GM19372 (cell line): ENCODE data around the gene RAB12.
A peak's percentile ranks its signal among the peaks of the same experiment; 100 is the strongest.
"Not testable (repeated sequence)": the region's sequence is repeated elsewhere in the genome, so short reads cannot be mapped to it uniquely, and the experiment has no call there.

Source experiments
- ATAC-seq: cut with Tn5 transposase; IDR thresholded peaks from one replicate; pipeline ENCODE4 v1.9.1; 2021; ENCODE audit warnings: mild to moderate bottlenecking, low read depth, moderate library complexity; ENCODE audit not compliant: unreplicated experiment

Gene RAB12

DNA sequence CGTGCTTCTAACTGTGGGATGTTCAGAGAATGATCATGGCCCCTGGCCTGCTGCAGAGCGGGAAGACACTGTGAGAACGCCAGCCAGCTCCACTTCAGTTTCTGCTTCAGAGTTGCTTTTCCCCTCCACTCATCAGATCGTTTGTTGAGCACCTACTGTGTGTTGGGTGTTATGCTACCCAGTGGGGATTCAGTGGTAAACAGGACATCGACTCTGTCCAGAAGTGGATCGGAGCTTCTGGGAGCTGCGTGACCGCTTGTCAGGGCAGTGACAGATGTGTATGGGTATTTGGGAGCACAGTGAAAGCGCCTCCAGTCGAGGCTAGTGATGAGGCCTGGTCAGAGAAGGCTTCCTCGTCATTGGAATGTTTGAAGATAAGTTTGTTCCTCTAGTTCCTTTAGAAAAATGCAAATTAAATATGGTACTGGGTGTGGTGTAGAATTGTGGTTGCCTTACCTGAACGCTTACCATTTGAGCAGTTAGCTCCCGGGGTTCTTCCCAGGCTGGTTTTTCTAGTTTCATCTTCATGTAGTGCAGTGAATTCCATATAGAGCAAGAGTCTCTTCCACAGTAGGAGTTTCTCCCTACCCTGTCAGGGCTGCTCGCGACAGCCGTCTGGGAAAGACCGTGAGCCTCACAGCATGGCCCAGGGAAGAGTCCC is 2.8 kb downstream of the RAB12 start:
- no peak for ATAC-seq

DNA sequence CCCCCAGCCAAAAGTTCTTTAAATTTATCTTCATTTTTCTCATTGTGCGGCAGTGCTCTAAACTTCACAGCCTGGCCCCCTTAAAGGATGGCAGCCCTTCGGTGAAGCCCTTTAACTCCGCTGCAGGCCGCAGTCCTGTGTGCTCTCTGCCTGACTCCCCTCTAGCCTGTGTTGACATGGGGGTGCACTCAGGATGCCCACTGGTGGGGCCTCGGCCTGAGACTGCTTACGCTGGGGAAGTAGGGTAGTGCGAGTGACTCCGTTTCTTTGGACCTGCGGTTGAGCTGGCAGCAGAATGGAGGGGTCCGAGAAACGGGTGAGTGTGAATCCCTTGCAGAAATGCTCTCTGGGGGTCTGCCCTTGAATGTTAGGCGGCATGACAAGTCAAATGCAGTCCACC is 5.6 kb downstream of the RAB12 start:
- no peak for ATAC-seq

DNA sequence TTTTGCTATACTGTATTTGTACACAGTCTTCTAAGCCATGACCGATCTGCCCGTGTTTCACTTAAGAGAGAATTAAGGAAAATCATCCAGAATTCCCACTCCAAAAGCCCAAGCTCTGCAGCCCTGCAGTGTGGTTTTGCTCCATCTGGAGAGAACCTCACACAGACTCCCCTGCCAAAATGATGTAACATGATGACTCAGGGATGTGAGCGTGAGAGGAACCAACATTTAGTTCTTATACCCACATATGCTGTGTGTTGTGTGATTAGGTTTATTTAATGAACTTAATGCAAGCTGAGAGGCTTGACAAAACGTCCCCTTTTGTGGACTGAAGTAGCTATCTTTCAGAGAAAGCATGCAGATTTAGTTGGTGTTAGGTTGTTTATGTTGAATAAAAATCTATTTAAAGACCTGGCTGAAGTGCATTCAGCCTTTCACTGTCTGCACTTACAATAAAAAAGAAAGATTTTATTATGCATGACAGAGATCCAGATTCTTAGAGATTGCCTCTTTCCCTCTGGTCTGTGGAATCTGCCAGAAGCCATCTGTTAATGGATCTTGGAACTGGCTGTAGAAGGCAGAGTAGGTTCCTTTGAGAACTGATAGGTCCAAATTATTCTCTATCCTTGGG is 6.3 kb downstream of the RAB12 start:
- ATAC-seq = no peak

DNA sequence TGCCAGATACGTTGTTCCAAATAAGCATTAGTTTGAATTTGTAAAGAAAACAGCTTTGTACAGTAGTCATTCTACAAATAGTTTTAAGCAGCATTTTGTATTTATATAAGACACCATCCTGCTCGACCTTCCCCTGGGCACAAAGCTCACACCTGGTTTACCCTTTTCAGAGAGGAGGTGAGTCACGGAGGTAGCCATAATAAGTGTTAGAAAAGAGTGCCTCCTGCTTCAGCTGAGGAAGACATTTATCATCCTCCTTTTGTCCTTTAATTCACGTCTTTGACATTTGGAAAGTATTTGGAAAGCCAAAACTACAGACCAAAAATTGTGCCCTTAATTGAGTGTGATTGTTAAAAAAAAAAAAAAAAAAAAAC is 6.8 kb downstream of the RAB12 start:
- ATAC-seq = no peak

DNA sequence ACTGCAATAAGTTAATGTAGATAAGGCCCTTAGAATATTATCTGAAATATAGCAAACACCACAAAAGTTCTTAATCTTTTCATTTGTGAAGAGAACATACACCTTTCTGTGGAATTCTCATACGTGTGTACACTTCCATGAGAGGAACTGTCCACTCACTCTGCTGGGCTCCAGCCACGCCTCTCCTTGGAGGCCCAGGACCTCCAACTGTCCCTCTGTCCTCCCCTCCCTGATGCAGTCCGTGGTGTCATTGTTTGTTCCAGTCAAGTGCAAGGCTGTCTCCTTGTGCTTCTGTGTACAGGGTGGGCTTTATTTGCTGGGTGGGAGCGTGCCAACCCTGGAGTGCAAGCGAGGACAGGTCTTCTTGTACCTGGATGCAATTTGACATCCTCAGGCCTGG is 8.7 kb downstream of the RAB12 start:
- no peak for ATAC-seq

DNA sequence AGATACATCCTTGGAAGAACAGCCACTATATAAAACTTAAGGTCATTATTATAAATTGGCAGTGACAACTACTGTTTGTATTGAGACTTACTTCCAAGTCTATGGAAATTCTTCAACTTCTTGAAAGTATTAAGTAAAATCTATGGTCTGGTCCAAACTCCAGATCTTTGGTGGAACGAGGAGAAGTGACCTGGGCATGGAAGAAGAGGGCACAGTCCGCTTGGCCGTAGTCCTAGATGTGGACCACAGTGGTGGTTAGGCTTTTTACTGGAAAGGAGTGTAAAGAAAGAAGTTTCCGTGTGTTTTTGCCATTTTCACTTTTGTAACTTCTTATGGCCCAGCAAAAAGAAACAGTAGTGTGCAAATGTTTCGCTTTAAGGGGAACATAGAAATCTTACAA is 9.8 kb downstream of the RAB12 start:
- no peak for ATAC-seq

DNA sequence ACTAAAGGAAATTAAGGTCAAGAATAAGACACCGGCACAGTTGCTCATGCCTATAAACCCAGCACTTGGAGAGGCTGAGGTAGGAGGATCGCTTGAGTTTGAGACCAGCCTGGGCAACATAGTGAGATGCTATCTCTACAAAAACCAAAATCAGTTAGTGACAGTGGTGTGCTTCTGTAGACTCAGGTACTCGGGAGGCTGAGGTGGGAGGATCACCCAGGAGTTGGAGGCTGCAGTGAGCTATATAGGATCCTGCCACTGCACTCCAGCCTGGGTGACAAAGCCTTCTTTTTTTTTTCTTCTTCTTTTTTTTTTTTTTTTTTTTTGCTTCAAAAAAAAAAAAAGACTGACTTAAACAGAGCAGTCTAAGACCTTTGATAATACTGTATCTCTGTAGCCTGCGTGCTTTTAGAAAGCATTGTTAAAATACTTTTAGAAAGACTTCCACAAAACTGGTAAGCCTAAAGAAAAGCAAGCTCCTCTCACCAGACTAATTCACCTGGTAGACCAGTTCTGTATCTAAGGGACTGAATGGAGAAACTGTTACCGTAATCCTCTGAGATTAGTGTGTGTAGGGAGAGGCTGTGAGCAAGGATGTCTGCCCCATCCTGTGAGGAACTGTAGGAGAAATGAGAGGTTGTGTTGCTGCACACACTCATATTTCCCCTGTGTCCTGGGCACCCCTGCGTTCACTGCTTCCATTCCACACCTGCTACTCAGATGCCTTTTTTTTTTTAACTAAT is 10.8 kb downstream of the RAB12 start:
- no peak for ATAC-seq

DNA sequence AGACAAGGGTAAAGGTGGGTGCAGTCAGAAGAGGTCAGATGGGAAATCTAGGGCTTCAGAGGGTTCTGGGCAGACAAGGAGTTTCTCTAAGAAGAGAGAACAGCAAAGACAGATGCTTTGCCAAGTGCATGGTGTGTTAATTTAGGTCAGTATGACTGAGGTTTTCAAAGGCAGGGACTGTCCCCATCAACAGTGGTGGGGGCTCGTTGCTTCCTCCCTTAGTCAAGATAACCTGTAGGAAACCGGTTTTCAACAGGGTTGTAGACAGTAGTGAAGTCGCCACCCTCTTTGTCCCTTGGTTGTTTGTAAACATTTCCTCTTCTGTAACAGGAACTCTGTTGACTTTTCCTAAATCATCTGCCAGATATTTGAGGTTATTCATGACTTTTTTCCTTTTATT is 11.6 kb downstream of the RAB12 start:
- no peak for ATAC-seq

DNA sequence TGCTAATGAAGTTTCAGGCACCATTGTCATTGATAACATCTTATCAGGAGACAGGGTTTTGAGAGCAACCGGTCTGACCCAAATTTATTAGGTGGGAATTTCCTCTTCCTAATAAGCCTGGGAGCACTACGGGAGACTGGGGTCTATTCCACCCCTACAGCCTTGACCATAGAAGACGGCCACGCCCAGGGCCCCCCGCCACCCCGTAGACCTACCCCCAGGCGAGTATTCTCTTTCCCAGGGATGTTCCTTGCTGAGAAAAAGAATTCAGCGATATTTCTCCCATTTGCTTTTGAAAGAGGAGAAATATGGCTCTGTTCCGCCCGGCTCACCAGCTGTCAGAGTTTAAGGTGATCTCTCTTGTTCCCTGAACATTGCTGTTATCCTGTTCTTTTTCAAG is 13.4 kb downstream of the RAB12 start:
- ATAC-seq = not testable (repeated sequence)

DNA sequence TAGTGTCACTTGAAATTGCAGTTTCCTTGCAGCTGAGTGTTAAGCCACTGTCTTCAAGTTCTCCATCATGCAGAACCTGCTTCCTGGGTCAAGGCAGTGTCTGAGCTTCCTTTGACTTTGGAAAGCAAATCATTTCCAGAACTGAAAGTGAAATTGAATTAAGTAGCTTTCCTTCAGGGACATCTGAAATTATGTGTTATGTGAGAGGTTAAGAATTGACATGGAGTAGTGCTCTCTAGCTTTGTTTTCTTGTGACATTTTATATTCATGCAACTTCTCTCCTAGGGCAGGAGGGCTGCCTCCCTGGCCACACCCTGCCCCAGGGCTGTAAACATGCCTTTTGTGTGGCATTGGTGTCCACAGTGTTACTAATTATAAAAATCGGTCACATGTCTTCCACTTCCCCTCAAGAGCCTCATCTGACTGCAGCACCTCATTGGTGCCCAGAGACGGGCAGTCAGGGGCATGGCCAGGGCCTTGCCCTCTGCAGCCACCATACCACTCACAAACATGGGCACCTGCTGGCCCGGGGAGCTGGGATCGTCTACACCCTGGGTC is 14.4 kb downstream of the RAB12 start:
- peak; percentile 60 for ATAC-seq

DNA sequence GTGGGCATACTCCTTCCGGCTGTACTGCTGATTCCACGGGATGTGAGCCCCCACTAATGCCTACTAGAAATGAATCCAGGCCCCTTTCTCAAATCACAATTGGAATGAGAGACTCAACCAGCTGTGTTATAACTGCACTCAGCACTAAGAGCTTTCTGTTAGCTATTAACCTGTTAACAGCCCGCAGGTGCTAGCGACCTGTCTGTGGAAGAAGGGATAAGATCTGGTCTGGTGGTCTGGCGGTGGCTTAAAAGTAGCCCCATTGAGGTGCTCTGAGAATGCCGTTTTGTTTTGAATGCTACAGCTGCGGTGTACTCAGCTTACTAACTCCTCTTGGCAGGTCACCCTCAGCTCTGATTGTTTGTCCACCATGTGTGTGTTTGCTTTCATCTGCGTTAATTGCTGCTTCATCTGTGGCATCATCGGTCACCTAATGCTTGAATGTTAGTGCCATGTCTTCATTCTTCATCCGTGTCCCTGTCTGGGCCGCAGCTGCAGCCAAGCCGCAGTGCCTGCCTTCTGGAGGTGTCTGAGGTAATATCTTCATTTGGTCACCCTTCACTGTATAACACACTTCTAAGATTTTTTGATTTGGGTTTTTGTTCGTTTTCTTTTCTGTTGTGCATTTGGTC is 16.3 kb downstream of the RAB12 start:
- no peak for ATAC-seq

DNA sequence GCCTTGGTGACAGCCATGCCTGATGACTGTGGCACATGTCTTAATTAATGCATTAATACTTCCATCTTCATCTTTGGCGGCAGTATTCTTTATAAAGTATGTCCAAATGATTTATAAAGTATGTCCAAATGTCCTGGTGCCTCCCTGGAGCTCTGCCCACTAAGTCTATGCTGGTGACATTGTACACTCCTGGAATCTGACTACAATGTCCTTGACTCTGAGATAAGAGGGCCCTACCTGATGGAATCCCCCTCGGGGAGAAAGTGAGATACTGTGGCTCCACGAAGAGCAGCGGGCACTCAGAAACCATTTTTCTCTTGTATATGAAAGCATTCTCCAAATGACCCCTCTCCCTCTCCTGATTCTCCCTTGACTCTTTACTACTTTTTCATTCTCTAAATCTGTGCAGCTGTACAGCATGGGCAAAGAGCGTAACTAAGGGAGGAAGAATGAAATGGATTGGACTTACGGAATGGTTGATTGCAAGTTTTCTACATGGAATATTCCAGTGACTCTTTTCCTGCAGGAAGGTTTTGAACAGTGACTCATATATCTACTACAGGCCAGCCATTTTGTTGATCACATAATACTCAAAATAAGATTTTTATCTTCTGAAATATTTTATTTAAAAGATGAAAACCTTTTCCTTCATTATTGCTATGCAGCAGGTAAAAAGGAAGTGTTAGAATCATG is 17.3 kb downstream of the RAB12 start:
- no peak for ATAC-seq

DNA sequence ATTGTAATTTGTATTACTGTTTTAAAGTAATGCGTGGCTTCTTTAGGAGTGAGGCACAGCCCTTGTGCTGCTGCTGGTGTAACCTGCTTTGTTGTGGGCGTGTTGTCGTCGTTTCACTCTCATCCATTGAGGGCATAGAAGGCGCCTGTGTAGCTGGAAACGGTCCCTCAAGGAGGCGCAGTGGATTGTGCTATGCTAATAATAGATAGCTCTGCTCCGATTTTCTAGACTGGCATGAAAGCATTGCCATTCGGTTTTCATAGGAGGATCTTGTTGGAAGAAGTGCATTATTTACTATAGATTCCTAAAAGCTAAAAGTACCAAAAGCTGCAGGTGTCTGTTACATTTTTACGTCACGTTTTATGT is 17.9 kb downstream of the RAB12 start:
- ATAC-seq = no peak

DNA sequence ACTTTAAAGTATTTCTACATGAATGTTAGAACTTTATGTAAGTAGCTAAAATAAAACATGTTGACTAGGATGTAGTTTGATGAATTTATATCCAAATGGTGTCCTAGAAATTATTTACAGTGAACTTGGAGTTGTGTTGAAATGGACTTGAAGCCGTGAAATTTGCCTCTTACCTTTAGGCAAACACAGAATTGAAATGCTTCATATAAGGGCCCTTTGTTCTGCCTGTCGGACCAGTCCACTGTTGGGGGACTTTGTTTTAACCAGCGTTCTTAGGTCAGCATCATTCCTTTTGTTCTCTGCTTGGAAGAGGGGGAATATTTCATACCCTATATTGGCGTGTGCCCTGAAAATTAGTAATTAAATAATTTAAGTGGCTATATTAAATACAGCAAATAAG is 18.3 kb downstream of the RAB12 start:
- ATAC-seq = no peak

DNA sequence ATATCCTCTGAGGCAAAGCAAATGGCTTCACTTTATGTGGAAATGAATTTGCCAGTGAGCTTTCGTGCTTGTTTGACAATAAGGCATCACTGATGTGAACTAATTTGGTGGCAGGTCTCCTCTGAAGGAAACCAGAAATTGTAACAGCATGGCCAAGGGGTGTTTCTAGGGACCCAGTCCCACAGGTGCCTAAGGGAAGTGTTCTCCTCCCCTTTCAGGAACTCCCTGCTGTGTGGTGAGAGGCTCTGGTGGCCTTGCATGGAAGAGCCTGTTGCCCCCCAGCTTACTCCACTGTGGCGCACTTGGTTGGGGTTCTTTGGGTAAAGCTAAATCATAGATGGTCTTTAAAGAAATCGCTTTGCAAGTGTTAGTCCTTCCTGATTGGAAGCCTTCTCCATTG is 20.4 kb downstream of the RAB12 start:
- no peak for ATAC-seq

DNA sequence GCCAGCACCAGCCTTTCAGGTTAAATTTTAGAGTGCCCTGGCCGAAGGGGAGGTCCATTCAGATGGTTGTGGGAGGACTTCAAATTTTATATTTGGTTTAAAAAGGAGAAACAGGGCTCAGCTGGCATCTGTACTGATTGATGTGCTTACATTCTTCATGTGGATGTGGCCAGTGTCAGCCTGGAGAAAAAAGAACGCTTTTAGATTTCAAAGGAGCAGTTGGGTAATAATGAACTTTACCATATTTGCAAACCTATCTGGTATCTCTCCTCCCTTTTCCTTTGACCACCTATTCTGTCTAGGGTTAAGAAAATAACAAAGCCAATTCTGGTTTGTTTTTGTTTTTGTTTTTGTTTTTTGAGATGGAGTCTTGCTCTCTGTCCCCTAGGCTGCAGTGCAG is 21.3 kb downstream of the RAB12 start:
- ATAC-seq = no peak

DNA sequence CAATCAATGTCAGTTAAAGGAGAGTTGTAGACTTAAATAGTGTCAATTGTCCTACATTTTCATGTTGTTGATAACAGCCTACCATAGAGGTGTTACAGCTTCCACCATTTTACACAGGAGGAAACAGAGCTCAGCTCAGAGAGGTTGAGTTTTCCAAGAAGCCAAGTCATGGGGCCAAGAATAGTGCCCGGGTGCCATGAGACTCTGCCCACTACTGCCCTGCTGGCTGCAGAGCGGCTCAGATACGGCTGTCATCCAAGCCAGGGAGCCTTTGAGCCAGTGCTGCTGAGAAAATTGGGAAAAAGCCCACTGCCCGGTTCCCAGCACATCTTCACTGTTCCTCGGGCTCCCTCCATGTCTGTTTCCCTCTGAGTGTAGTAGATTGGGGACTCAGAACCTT is 22.0 kb downstream of the RAB12 start:
- ATAC-seq = no peak

DNA sequence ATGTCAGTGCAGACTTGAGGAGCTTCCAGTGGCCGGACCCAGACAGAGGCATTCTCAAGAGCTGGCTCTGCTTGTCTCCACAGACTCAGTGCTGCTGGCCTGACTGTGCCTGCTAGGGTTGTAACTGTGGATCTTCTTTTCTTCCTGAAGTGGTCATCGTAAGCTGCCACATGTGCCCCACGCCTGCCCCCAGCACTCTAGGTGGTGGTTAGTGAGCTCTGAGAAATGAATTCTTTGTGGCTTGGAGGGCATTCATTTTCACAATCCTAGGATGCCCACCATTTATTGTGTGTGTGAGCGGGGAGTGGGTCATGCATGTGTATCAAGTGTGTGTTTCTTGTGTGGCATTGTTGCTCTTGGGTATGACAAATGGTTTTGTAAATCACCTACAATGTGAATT is 23.1 kb downstream of the RAB12 start:
- no peak for ATAC-seq

DNA sequence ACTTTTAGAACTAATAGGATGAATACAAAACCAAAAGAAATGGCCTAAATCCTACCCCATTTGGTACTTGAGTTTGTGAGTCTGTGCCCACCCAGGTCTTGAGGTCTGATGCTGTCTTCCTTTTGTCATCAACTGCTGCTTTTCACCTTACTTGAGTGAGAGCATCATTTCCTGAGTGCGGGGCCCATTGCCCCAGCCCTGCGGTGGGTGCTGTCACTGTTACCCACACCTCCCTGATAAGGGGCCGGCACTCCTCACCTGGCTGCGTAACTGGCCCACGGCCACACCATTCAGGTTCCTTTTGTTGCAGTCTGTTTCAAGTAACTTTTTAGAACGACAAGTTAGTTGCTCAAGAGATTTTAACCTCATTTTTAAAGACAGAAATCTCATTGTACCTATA is 25.3 kb downstream of the RAB12 start:
- no peak for ATAC-seq

DNA sequence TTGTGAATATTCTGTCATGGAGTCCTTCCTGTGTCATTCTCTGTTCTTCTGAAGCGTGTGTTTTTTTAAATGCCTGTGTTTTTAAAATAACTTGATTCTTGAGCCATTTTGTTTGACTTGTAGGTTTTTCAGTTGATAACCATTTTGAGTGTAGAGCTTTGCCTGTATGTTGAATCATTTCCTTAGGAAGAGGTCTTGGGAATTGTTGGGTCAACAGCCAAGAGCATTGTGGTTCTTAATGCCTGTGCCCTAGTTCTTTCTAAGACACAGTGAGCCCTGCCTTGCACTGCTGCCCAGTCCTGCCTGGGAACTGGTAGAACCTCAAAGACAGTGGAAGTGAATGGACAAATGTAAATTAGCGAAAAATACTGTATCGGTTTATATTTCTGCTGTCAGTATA is 25.9 kb downstream of the RAB12 start:
- no peak for ATAC-seq

DNA sequence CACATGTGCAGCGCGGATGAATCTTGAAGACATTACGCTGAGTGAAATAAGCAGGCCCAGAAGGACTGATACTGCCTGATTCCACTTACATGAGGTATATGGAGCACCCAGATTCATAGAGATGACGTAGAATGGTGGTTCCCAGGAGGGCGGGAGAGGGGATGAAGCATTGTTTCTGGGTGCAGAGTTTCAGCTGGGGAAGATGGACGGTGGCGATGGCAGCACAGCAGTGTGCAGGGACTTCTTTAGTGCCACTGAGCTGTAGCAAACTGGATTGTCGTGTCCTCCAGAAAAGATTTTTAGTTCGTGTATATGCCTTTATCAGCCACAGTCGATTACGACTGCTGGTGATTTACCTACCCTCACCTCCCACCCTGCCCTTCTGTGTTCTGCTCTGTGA is 30.5 kb downstream of the RAB12 start:
- ATAC-seq = no peak
